CD14-positive monocyte (primary cell): ENCODE data around the gene SFMBT2. TPM values are rescaled to one million over a fixed set of nuclear protein-coding genes. Genes with fewer than 3 reads are reported as not detected.

Source experiments
- DNase-seq, 3 donors: peaks; one replicate each; pipeline ENCODE4 v3.0.0-alpha.2; 2011 to 2022
- H2AFZ ChIP-seq: 2 replicates; pipeline ENCODE4 v1.6.0; 2012; ENCODE audit warnings: mild to moderate bottlenecking, low read depth, low read length, inconsistent platforms; ENCODE audit not compliant: insufficient read depth, poor library complexity, severe bottlenecking
- H3K27ac ChIP-seq, 2 donors: 1 replicate in 1 of 2; 2 replicates in 1 of 2; pipeline ENCODE4 v1.5.1; 2012 to 2013; ENCODE audit warnings: low read length in 2 of 2, control low read depth in 1 of 2, inconsistent platforms in 1 of 2, low read depth in 1 of 2, mild to moderate bottlenecking in 1 of 2
- H3K27me3 ChIP-seq, 2 donors: one replicate each; pipeline versions ENCODE4 v1.6.0 to v1.6.1; 2011 to 2013; ENCODE audit warnings: low read length in 2 of 2; ENCODE audit not compliant: control insufficient read depth in 2 of 2, insufficient read depth in 2 of 2
- H3K36me3 ChIP-seq, 2 donors: replicated peaks in 1 of 2; 1 replicate in 1 of 2; 2 replicates in 1 of 2; pipeline versions ENCODE4 v1.5.1 to v1.6.1; 2012 to 2013; ENCODE audit warnings: low read length in 2 of 2, control low read depth in 1 of 2, inconsistent platforms in 1 of 2, mild to moderate bottlenecking in 1 of 2; ENCODE audit not compliant: insufficient read depth in 2 of 2, control insufficient read depth in 1 of 2
- H3K4me1 ChIP-seq, 2 donors: 1 replicate in 1 of 2; 2 replicates in 1 of 2; pipeline versions ENCODE4 v1.5.1 to v1.6.1; 2012 to 2013; ENCODE audit warnings: low read length in 2 of 2, control low read depth in 1 of 2, inconsistent platforms in 1 of 2, mild to moderate bottlenecking in 1 of 2, moderate library complexity in 1 of 2; ENCODE audit not compliant: insufficient read depth in 2 of 2, control insufficient read depth in 1 of 2
- H3K4me2 ChIP-seq: replicated peaks from 2 replicates; pipeline ENCODE3; 2012; ENCODE audit warnings: low read length, moderate library complexity, mild to moderate bottlenecking; ENCODE audit not compliant: poor library complexity, severe bottlenecking; ENCODE audit errors: extremely low read depth
- H3K4me3 ChIP-seq, 3 experiments: fragments of 200-600 bp in 1 of 3; sonication (generic) in 1 of 3; replicated peaks in 1 of 3; 1 replicate in 2 of 3; 2 replicates in 1 of 3; pipeline ENCODE4 v1.5.1; 2011 to 2013; ENCODE audit warnings: low read length in 3 of 3, mild to moderate bottlenecking in 3 of 3, control low read depth in 2 of 3, low read depth in 2 of 3, inconsistent platforms in 1 of 3, moderate library complexity in 1 of 3
- H3K79me2 ChIP-seq: 2 replicates; pipeline ENCODE4 v1.6.0; 2012; ENCODE audit warnings: mild to moderate bottlenecking, control low read depth, inconsistent platforms, low read length, moderate library complexity; ENCODE audit not compliant: insufficient read depth
- H3K9ac ChIP-seq: 2 replicates; pipeline ENCODE4 v1.6.0; 2017; ENCODE audit warnings: low read length, mild to moderate bottlenecking; ENCODE audit not compliant: insufficient read depth, poor library complexity, severe bottlenecking
- H3K9me3 ChIP-seq, 2 donors: replicated peaks in 1 of 2; 1 replicate in 1 of 2; 2 replicates in 1 of 2; pipeline versions ENCODE4 v1.5.1 to v1.6.1; 2012 to 2013; ENCODE audit warnings: low read length in 2 of 2, control low read depth in 1 of 2; ENCODE audit not compliant: control insufficient read depth in 1 of 2, insufficient read depth in 1 of 2
- H4K20me1 ChIP-seq: 2 replicates; pipeline ENCODE4 v1.6.0; 2012; ENCODE audit warnings: mild to moderate bottlenecking, low read length, control low read depth, moderate library complexity; ENCODE audit not compliant: insufficient read depth
- H3K27ac Mint-ChIP-seq, 7 donors: one replicate each; pipeline ENCODE4 v1.8.0; 2020; ENCODE audit warnings: mild to moderate bottlenecking in 7 of 7, mixed read lengths in 7 of 7, moderate library complexity in 6 of 7, inconsistent platforms in 2 of 7
- H3K27me3 Mint-ChIP-seq, 3 donors: one replicate each; pipeline ENCODE4 v1.8.0; 2021 to 2022; ENCODE audit warnings: low read depth in 3 of 3, mild to moderate bottlenecking in 3 of 3, mixed read lengths in 3 of 3, moderate library complexity in 3 of 3, inconsistent platforms in 1 of 3
- H3K36me3 Mint-ChIP-seq, 2 donors: one replicate each; pipeline ENCODE4 v1.8.0; 2020; ENCODE audit warnings: mixed read lengths in 2 of 2, inconsistent platforms in 1 of 2, mild to moderate bottlenecking in 1 of 2
- H3K4me1 Mint-ChIP-seq: one replicate; pipeline ENCODE4 v1.8.0; 2020; ENCODE audit warnings: mild to moderate bottlenecking, mixed read lengths
- H3K4me3 Mint-ChIP-seq, 2 donors: one replicate each; pipeline ENCODE4 v1.8.0; 2020; ENCODE audit warnings: mild to moderate bottlenecking in 2 of 2, mixed read lengths in 2 of 2, moderate library complexity in 1 of 2
- H3K9me3 Mint-ChIP-seq, 7 donors: one replicate each; pipeline ENCODE4 v1.8.0; 2020 to 2022; ENCODE audit warnings: mixed read lengths in 7 of 7, mild to moderate bottlenecking in 6 of 7, moderate library complexity in 6 of 7, inconsistent platforms in 2 of 7
- WGBS: methylation state at CpG from one replicate; pipeline ENCODE4 v1.1.5; 2013; ENCODE audit warnings: missing lambda C conversion rate; ENCODE audit not compliant: insufficient coverage; 5-methylcytosine and 5-hydroxymethylcytosine counted together
- intact Hi-C, 2 donors: fragments of 100-400 bp; cut with micrococcal nuclease; formaldehyde crosslinking; loops; one replicate each; pipeline versions ENCODE4 v1.15.0 to v1.15.1; 2023
- polyA plus RNA-seq, 3 donors: library from polyadenylated mRNA; depleted of rRNA in 1 of 3; unstranded in 2 of 3; stranded (reverse) in 1 of 3; fragments of 300-500 nt in 2 of 3; fragments of >200 nt in 1 of 3; fragmentation: Illumina TruSeq in 2 of 3; gene quantifications; 1 replicate in 2 of 3; 2 replicates in 1 of 3; pipeline ENCODE4 v1.2.3, GENCODE V29; 2012 to 2021
- TF ChIP-seq, protein P1 (sequence below): fragments of 200-600 bp; IDR thresholded peaks from one replicate; pipeline ENCODE4 v1.8.0; 2022; ENCODE audit warnings: antibody characterized with exemption, mild to moderate bottlenecking

SFMBT2 gene
- polyA plus RNA-seq, 3 donors = 0.53 to 10.9 (median 1.6) TPM

DNA sequence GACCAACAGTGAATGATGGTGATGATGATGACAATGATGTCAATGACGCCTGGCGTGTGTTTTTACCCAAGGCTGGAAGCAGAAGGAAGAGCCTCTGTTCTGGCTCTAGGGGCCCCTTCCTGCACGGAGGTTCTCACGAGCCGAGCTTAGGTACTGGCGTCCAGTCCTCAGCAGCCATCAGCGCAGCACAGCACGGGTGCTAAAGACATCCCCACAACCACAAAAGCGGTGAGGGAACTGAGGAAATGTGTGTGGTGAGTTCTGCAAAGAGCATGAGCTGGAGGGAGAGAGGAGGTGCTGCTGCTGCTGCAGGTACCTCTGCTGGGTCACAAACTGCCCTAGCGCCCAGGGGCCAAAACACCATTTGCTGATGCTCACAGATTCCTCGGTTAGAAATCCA, 81.6 kb downstream of the SFMBT2 start:
- no peaks in the 10 kb centered on the region for H3K4me1 ChIP-seq
- H3K4me2 ChIP-seq = no peak overlapping the region
- H2AFZ ChIP-seq = no peak overlapping the region
- peaks cover 91% of the 10 kb centered on the region for H3K79me2 ChIP-seq
- WGBS = 94% methylated on average over 6 of the region's 11 CpGs
- Mint-ChIP-seq H3K4me1 (no peaks in the 10 kb centered on the region), H3K4me3 (no peak overlapping the region), H3K27ac (no peak overlapping the region), H3K27me3 (peaks cover 0 to 5% (median 0%) of the 10 kb centered on the region in 3 donors), H3K9me3 (peaks cover 19 to 50% (median 38%) of the 10 kb centered on the region in 7 donors), H3K36me3 (peaks cover 26 to 41% of the 10 kb centered on the region in 2 donors)
- intact Hi-C loops = no loop called here
- no peak overlapping the region for H3K9ac ChIP-seq
- TF ChIP-seq, protein P1, sequence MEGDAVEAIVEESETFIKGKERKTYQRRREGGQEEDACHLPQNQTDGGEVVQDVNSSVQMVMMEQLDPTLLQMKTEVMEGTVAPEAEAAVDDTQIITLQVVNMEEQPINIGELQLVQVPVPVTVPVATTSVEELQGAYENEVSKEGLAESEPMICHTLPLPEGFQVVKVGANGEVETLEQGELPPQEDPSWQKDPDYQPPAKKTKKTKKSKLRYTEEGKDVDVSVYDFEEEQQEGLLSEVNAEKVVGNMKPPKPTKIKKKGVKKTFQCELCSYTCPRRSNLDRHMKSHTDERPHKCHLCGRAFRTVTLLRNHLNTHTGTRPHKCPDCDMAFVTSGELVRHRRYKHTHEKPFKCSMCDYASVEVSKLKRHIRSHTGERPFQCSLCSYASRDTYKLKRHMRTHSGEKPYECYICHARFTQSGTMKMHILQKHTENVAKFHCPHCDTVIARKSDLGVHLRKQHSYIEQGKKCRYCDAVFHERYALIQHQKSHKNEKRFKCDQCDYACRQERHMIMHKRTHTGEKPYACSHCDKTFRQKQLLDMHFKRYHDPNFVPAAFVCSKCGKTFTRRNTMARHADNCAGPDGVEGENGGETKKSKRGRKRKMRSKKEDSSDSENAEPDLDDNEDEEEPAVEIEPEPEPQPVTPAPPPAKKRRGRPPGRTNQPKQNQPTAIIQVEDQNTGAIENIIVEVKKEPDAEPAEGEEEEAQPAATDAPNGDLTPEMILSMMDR = no peak
- peaks cover 25 to 37% of the 10 kb centered on the region in 2 donors for H3K9me3 ChIP-seq
- H3K27ac ChIP-seq = no peak overlapping the region
- peaks cover 0 to 28% of the 10 kb centered on the region in 2 donors for H3K36me3 ChIP-seq
- H4K20me1 ChIP-seq = no peaks in the 10 kb centered on the region
- no peaks in the 10 kb centered on the region for H3K27me3 ChIP-seq
- no peak overlapping the region for H3K4me3 ChIP-seq
- DNase-seq = no peak

DNA sequence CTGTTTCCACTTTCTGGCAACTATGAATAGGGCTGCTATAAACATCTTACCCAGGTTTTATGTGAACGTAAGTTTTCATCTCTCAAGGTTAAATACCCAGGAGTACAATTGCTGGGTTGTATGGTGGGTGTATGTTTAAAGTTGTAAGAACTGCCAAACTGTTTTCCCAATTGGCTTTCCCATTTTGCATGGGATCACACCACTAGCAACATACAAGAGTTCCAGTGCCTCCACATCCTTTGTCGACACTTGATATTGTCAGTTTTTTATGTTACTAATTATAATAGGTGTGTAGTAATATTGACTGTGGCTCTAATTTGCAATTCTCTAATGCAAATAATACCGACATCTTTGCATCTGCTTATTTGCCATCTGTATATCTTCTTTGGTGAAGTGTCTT, 82.9 kb downstream of the SFMBT2 start:
- no peaks in the 10 kb centered on the region for H3K4me1 ChIP-seq
- WGBS = no CpG with 5 or more reads among the region's 3 CpGs
- no peak overlapping the region for H2AFZ ChIP-seq
- no peak overlapping the region for H3K4me3 Mint-ChIP-seq
- peaks cover 21 to 52% (median 38%) of the 10 kb centered on the region in 7 donors for H3K9me3 Mint-ChIP-seq
- no peaks in the 10 kb centered on the region for H3K4me1 Mint-ChIP-seq
- peaks cover 25 to 41% of the 10 kb centered on the region in 2 donors for H3K9me3 ChIP-seq
- no peaks in the 10 kb centered on the region for H3K27me3 ChIP-seq
- H3K79me2 ChIP-seq = peaks cover 90% of the 10 kb centered on the region
- H3K36me3 Mint-ChIP-seq = peaks cover 27 to 36% of the 10 kb centered on the region in 2 donors
- H3K27ac ChIP-seq = no peak overlapping the region
- peaks cover 0 to 28% of the 10 kb centered on the region in 2 donors for H3K36me3 ChIP-seq
- no peak overlapping the region for H3K4me2 ChIP-seq
- TF ChIP-seq, protein P1 = no peak
- no peak overlapping the region for H3K27ac Mint-ChIP-seq
- H4K20me1 ChIP-seq = no peaks in the 10 kb centered on the region
- DNase-seq = no peak
- H3K4me3 ChIP-seq = no peak overlapping the region
- intact Hi-C loops = no loop called here
- peaks cover 0 to 5% (median 0%) of the 10 kb centered on the region in 3 donors for H3K27me3 Mint-ChIP-seq
- no peak overlapping the region for H3K9ac ChIP-seq
